ENCODE measurements around the gene TLR4.
A peak's percentile ranks its signal among the peaks of the same experiment; 100 is the strongest.

The TLR4 gene

GRCh38 chr9:117682955-117683710 lies 21.1 kb upstream of the TLR4 start:
- no peak overlapping the region for H3K27ac ChIP-seq (ENCODE audit: low read depth, low read length)
- no peaks in the 10 kb centered on the region for H3K4me1 ChIP-seq (ENCODE audit: control insufficient read depth, low read depth, low read length)
- H2BK120ac ChIP-seq (ENCODE audit: low read depth, low read length): no peak overlapping the region
- no peak overlapping the region for H4K8ac ChIP-seq (ENCODE audit: low read depth, low read length)
- no peak overlapping the region for H3K56ac ChIP-seq (ENCODE audit: low read length)
- no peak overlapping the region for H2BK5ac ChIP-seq (ENCODE audit: low read length)
- H2AK5ac ChIP-seq (ENCODE audit: low read length): no peak overlapping the region
- no peak overlapping the region for H3K4ac ChIP-seq (ENCODE audit: low read depth, low read length)
- H3K79me1 ChIP-seq (ENCODE audit: low read length): no peaks in the 10 kb centered on the region
- H3K18ac ChIP-seq (ENCODE audit: low read length): no peak overlapping the region
- H3K23ac ChIP-seq (ENCODE audit: low read length): no peak overlapping the region
- no peaks in the 10 kb centered on the region for H3K36me3 ChIP-seq (ENCODE audit: control insufficient read depth, insufficient read depth, low read length)
- H3K27me3 ChIP-seq (ENCODE audit: insufficient read depth, low read length, poor library complexity): no peaks in the 10 kb centered on the region
- no peak overlapping the region for H4K5ac ChIP-seq (ENCODE audit: low read length)
- no peaks in the 10 kb centered on the region for H3K79me2 ChIP-seq (ENCODE audit: control insufficient read depth, insufficient read depth, low read length)
- no peak overlapping the region for H3K4me3 ChIP-seq (ENCODE audit: low read length)
- DNase-seq: no peak
- H3K4me2 ChIP-seq (ENCODE audit: low read length): no peak overlapping the region
- H2BK15ac ChIP-seq (replicated peaks; ENCODE audit: low read depth): no peak overlapping the region
- WGBS (ENCODE audit: extremely low coverage, insufficient coverage, low lambda C conversion rate): no CpG with 5 or more reads among the region's 3 CpGs
- no peak overlapping the region for H3K9ac ChIP-seq (ENCODE audit: low read length)

- DNase-seq: peak; percentile 72
- Histone ChIP-seq H3K79me2 (ENCODE audit: control insufficient read depth, insufficient read depth, low read length) (no peaks in the 10 kb centered on the region), H2BK120ac (ENCODE audit: low read depth, low read length) (no peak overlapping the region), H3K4me2 (ENCODE audit: low read length) (no peak overlapping the region), H3K9ac (ENCODE audit: low read length) (no peak overlapping the region), H3K4ac (ENCODE audit: low read depth, low read length) (no peak overlapping the region), H3K18ac (ENCODE audit: low read length) (no peak overlapping the region), H4K8ac (ENCODE audit: low read depth, low read length) (no peak overlapping the region), H2BK15ac (replicated peaks; ENCODE audit: low read depth) (no peak overlapping the region), H3K4me1 (ENCODE audit: control insufficient read depth, low read depth, low read length) (no peaks in the 10 kb centered on the region), H3K56ac (ENCODE audit: low read length) (no peak overlapping the region), H2BK5ac (ENCODE audit: low read length) (no peak overlapping the region), H3K27ac (ENCODE audit: low read depth, low read length) (no peak overlapping the region), H3K23ac (ENCODE audit: low read length) (no peak overlapping the region), H3K36me3 (ENCODE audit: control insufficient read depth, insufficient read depth, low read length) (no peaks in the 10 kb centered on the region), H3K79me1 (ENCODE audit: low read length) (no peaks in the 10 kb centered on the region), H4K5ac (ENCODE audit: low read length) (no peak overlapping the region), H3K4me3 (ENCODE audit: low read length) (no peak overlapping the region), H2AK5ac (ENCODE audit: low read length) (no peak overlapping the region), H3K27me3 (ENCODE audit: insufficient read depth, low read length, poor library complexity) (no peaks in the 10 kb centered on the region)
- WGBS (ENCODE audit: extremely low coverage, insufficient coverage, low lambda C conversion rate): no CpG with 5 or more reads among the region's 2 CpGs
Observed at GRCh38 chr9:117687532-117687931, 16.7 kb upstream of the TLR4 start.

- Histone ChIP-seq H3K23ac (ENCODE audit: low read length) (no peak overlapping the region), H2BK15ac (replicated peaks; ENCODE audit: low read depth) (no peak overlapping the region), H3K27me3 (ENCODE audit: insufficient read depth, low read length, poor library complexity) (no peaks in the 10 kb centered on the region), H3K9ac (ENCODE audit: low read length) (no peak overlapping the region), H3K79me2 (ENCODE audit: control insufficient read depth, insufficient read depth, low read length) (no peaks in the 10 kb centered on the region), H2BK120ac (ENCODE audit: low read depth, low read length) (no peak overlapping the region), H3K4me2 (ENCODE audit: low read length) (no peak overlapping the region), H3K4ac (ENCODE audit: low read depth, low read length) (no peak overlapping the region), H3K79me1 (ENCODE audit: low read length) (no peaks in the 10 kb centered on the region), H3K4me1 (ENCODE audit: control insufficient read depth, low read depth, low read length) (no peaks in the 10 kb centered on the region), H3K36me3 (ENCODE audit: control insufficient read depth, insufficient read depth, low read length) (no peaks in the 10 kb centered on the region), H4K8ac (ENCODE audit: low read depth, low read length) (no peak overlapping the region), H2AK5ac (ENCODE audit: low read length) (no peak overlapping the region), H3K56ac (ENCODE audit: low read length) (no peak overlapping the region), H3K18ac (ENCODE audit: low read length) (no peak overlapping the region), H2BK5ac (ENCODE audit: low read length) (no peak overlapping the region), H4K5ac (ENCODE audit: low read length) (no peak overlapping the region), H3K27ac (ENCODE audit: low read depth, low read length) (no peak overlapping the region), H3K4me3 (ENCODE audit: low read length) (no peak overlapping the region)
- no peak for DNase-seq
Observed at GRCh38 chr9:117691367-117691766, 12.8 kb upstream of the TLR4 start.

GRCh38 chr9:117696154-117696553 lies 8.0 kb upstream of the TLR4 start:
- H3K18ac ChIP-seq (ENCODE audit: low read length): no peak overlapping the region
- H3K79me2 ChIP-seq (ENCODE audit: control insufficient read depth, insufficient read depth, low read length): no peaks in the 10 kb centered on the region
- no peak overlapping the region for H3K9ac ChIP-seq (ENCODE audit: low read length)
- H3K56ac ChIP-seq (ENCODE audit: low read length): no peak overlapping the region
- WGBS (ENCODE audit: extremely low coverage, insufficient coverage, low lambda C conversion rate): no CpG with 5 or more reads among the region's 2 CpGs
- H4K8ac ChIP-seq (ENCODE audit: low read depth, low read length): no peak overlapping the region
- no peak overlapping the region for H2AK5ac ChIP-seq (ENCODE audit: low read length)
- H3K4me1 ChIP-seq (ENCODE audit: control insufficient read depth, low read depth, low read length): no peaks in the 10 kb centered on the region
- no peak overlapping the region for H2BK120ac ChIP-seq (ENCODE audit: low read depth, low read length)
- H3K4me2 ChIP-seq (ENCODE audit: low read length): no peak overlapping the region
- no peak overlapping the region for H3K23ac ChIP-seq (ENCODE audit: low read length)
- no peak overlapping the region for H3K4ac ChIP-seq (ENCODE audit: low read depth, low read length)
- H3K27me3 ChIP-seq (ENCODE audit: insufficient read depth, low read length, poor library complexity): no peaks in the 10 kb centered on the region
- H3K27ac ChIP-seq (ENCODE audit: low read depth, low read length): no peak overlapping the region
- no peak overlapping the region for H2BK15ac ChIP-seq (replicated peaks; ENCODE audit: low read depth)
- no peak overlapping the region for H2BK5ac ChIP-seq (ENCODE audit: low read length)
- H3K4me3 ChIP-seq (ENCODE audit: low read length): no peak overlapping the region
- H4K5ac ChIP-seq (ENCODE audit: low read length): no peak overlapping the region
- no peaks in the 10 kb centered on the region for H3K79me1 ChIP-seq (ENCODE audit: low read length)
- no peak for DNase-seq
- no peaks in the 10 kb centered on the region for H3K36me3 ChIP-seq (ENCODE audit: control insufficient read depth, insufficient read depth, low read length)

- Histone ChIP-seq H2BK15ac (replicated peaks; ENCODE audit: low read depth) (no peak overlapping the region), H4K8ac (ENCODE audit: low read depth, low read length) (no peak overlapping the region)
Observed at GRCh38 chr9:117697046-117697445, 7.2 kb upstream of the TLR4 start.

GRCh38 chr9:117703537-117703936 lies 666 bp upstream of the TLR4 start:
- Histone ChIP-seq H2BK15ac (replicated peaks; ENCODE audit: low read depth) (no peak overlapping the region), H4K5ac (ENCODE audit: low read length) (no peak overlapping the region), H3K4me3 (ENCODE audit: low read length) (no peak overlapping the region), H3K18ac (ENCODE audit: low read length) (no peak overlapping the region), H2AK5ac (ENCODE audit: low read length) (no peak overlapping the region), H3K4me1 (ENCODE audit: control insufficient read depth, low read depth, low read length) (no peaks in the 10 kb centered on the region), H4K8ac (ENCODE audit: low read depth, low read length) (no peak overlapping the region), H2BK120ac (ENCODE audit: low read depth, low read length) (no peak overlapping the region), H2BK5ac (ENCODE audit: low read length) (no peak overlapping the region), H3K79me2 (ENCODE audit: control insufficient read depth, insufficient read depth, low read length) (no peaks in the 10 kb centered on the region), H3K36me3 (ENCODE audit: control insufficient read depth, insufficient read depth, low read length) (no peaks in the 10 kb centered on the region), H3K27me3 (ENCODE audit: insufficient read depth, low read length, poor library complexity) (no peaks in the 10 kb centered on the region), H3K23ac (ENCODE audit: low read length) (no peak overlapping the region), H3K4ac (ENCODE audit: low read depth, low read length) (no peak overlapping the region), H3K27ac (ENCODE audit: low read depth, low read length) (no peak overlapping the region), H3K9ac (ENCODE audit: low read length) (no peak overlapping the region), H3K79me1 (ENCODE audit: low read length) (no peaks in the 10 kb centered on the region), H3K4me2 (ENCODE audit: low read length) (no peak overlapping the region), H3K56ac (ENCODE audit: low read length) (no peak overlapping the region)
- DNase-seq: peak; percentile 2
- WGBS (ENCODE audit: extremely low coverage, insufficient coverage, low lambda C conversion rate): no CpG with 5 or more reads among the region's 3 CpGs

More at GRCh38 chr9:117697046-117697445, 7.2 kb upstream of the TLR4 start:
- no peak overlapping the region for H2BK5ac ChIP-seq (ENCODE audit: low read length)
- no peak overlapping the region for H2AK5ac ChIP-seq (ENCODE audit: low read length)
- no peaks in the 10 kb centered on the region for H3K79me1 ChIP-seq (ENCODE audit: low read length)
- H4K5ac ChIP-seq (ENCODE audit: low read length): no peak overlapping the region
- no peak overlapping the region for H3K27ac ChIP-seq (ENCODE audit: low read depth, low read length)
- H3K4me3 ChIP-seq (ENCODE audit: low read length): no peak overlapping the region
- H3K36me3 ChIP-seq (ENCODE audit: control insufficient read depth, insufficient read depth, low read length): no peaks in the 10 kb centered on the region
- H3K4me2 ChIP-seq (ENCODE audit: low read length): no peak overlapping the region
- no peak overlapping the region for H3K23ac ChIP-seq (ENCODE audit: low read length)
- no peaks in the 10 kb centered on the region for H3K4me1 ChIP-seq (ENCODE audit: control insufficient read depth, low read depth, low read length)
- H3K27me3 ChIP-seq (ENCODE audit: insufficient read depth, low read length, poor library complexity): no peaks in the 10 kb centered on the region
- WGBS (ENCODE audit: extremely low coverage, insufficient coverage, low lambda C conversion rate): no CpG with 5 or more reads among the region's 1 CpG
- no peak overlapping the region for H2BK120ac ChIP-seq (ENCODE audit: low read depth, low read length)
- DNase-seq: no peak
- H3K56ac ChIP-seq (ENCODE audit: low read length): no peak overlapping the region
- no peak overlapping the region for H3K18ac ChIP-seq (ENCODE audit: low read length)
- no peak overlapping the region for H3K4ac ChIP-seq (ENCODE audit: low read depth, low read length)
- no peak overlapping the region for H3K9ac ChIP-seq (ENCODE audit: low read length)
- H3K79me2 ChIP-seq (ENCODE audit: control insufficient read depth, insufficient read depth, low read length): no peaks in the 10 kb centered on the region

All from mesendoderm (in vitro differentiated cells).